Measurements from ENCODE around the gene TTC28.

Gene TTC28

DNA sequence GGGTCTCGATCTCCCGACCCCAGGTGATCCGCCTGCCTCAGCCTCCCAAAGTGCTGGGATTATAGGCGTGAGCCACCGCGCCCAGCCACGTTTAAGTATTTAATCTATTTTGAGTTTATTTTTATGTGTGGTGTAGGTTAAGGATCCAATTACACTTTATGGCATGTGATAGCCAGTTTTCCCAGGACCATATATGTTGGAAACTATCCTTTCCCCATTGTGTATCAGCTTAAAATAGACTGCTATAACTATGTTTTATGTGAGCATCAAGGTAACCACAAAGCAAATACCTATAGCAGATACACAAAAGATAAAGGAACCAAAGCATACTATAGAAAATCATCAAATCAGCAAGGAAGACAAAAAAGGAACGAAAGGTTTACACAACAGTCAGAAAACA lies 42.4 kb downstream of the TTC28 start:
- Histone ChIP-seq H3K4me1 (ENCODE audit: control insufficient read depth, insufficient read depth, low read length) (peaks cover 2% of the 10 kb centered on the region; the same call in 1 of the 2 replicates), H3K4me3 (ENCODE audit: low read depth, low read length) (no peak overlapping the region), H3K9me3 (ENCODE audit: control insufficient read depth, insufficient read depth, low read depth, low read length) (no peaks in the 10 kb centered on the region), H3K36me3 (ENCODE audit: control insufficient read depth in 2 of 2, insufficient read depth in 1 of 2, low read length in 2 of 2) (no peaks in the 10 kb centered on the region; a peak in 1 of 3 replicates), H3K27ac (ENCODE audit: extremely low read depth, low read depth, low read length) (no peak overlapping the region)
- CTCF ChIA-PET, result interaction anchor here (0.6 kb wide), 1 partner anchor 568 kb away, joined by 5 read pairs; the partner anchor contains the start of gene EMID1
- POLR2A ChIA-PET, result no interaction called here
- TF ChIP-seq, protein P1, sequence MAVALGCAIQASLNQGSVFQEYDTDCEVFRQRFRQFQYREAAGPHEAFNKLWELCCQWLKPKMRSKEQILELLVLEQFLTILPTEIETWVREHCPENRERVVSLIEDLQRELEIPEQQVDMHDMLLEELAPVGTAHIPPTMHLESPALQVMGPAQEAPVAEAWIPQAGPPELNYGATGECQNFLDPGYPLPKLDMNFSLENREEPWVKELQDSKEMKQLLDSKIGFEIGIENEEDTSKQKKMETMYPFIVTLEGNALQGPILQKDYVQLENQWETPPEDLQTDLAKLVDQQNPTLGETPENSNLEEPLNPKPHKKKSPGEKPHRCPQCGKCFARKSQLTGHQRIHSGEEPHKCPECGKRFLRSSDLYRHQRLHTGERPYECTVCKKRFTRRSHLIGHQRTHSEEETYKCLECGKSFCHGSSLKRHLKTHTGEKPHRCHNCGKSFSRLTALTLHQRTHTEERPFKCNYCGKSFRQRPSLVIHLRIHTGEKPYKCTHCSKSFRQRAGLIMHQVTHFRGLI (tag by site-specific recombination; IDR thresholded peaks at IDR 0.05), result peak; percentile 41; the same call in 1 of the 2 replicates
- TF ChIP-seq YY2 (tag by site-specific recombination; IDR thresholded peaks at IDR 0.05) (no peak), ZSCAN16 (tag by site-specific recombination; IDR thresholded peaks at IDR 0.05) (no peak), ZBTB21 (tag by site-specific recombination; IDR thresholded peaks at IDR 0.05) (no peak), KLF1 (tag by site-specific recombination; IDR thresholded peaks at IDR 0.05) (0 out of 2 replicates have a peak, but pooled peaks have one; percentile 14)
- TF ChIP-seq, protein P2, sequence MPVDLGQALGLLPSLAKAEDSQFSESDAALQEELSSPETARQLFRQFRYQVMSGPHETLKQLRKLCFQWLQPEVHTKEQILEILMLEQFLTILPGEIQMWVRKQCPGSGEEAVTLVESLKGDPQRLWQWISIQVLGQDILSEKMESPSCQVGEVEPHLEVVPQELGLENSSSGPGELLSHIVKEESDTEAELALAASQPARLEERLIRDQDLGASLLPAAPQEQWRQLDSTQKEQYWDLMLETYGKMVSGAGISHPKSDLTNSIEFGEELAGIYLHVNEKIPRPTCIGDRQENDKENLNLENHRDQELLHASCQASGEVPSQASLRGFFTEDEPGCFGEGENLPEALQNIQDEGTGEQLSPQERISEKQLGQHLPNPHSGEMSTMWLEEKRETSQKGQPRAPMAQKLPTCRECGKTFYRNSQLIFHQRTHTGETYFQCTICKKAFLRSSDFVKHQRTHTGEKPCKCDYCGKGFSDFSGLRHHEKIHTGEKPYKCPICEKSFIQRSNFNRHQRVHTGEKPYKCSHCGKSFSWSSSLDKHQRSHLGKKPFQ (tag by site-specific recombination; IDR thresholded peaks at IDR 0.05), result peak; percentile 19
- TF ChIP-seq, protein P3, sequence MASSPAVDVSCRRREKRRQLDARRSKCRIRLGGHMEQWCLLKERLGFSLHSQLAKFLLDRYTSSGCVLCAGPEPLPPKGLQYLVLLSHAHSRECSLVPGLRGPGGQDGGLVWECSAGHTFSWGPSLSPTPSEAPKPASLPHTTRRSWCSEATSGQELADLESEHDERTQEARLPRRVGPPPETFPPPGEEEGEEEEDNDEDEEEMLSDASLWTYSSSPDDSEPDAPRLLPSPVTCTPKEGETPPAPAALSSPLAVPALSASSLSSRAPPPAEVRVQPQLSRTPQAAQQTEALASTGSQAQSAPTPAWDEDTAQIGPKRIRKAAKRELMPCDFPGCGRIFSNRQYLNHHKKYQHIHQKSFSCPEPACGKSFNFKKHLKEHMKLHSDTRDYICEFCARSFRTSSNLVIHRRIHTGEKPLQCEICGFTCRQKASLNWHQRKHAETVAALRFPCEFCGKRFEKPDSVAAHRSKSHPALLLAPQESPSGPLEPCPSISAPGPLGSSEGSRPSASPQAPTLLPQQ (tag by site-specific recombination; IDR thresholded peaks at IDR 0.05), result no peak
- TF ChIP-seq, protein P4, sequence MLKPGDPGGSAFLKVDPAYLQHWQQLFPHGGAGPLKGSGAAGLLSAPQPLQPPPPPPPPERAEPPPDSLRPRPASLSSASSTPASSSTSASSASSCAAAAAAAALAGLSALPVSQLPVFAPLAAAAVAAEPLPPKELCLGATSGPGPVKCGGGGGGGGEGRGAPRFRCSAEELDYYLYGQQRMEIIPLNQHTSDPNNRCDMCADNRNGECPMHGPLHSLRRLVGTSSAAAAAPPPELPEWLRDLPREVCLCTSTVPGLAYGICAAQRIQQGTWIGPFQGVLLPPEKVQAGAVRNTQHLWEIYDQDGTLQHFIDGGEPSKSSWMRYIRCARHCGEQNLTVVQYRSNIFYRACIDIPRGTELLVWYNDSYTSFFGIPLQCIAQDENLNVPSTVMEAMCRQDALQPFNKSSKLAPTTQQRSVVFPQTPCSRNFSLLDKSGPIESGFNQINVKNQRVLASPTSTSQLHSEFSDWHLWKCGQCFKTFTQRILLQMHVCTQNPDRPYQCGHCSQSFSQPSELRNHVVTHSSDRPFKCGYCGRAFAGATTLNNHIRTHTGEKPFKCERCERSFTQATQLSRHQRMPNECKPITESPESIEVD (tag by site-specific recombination; IDR thresholded peaks at IDR 0.05), result peak; percentile 61

DNA sequence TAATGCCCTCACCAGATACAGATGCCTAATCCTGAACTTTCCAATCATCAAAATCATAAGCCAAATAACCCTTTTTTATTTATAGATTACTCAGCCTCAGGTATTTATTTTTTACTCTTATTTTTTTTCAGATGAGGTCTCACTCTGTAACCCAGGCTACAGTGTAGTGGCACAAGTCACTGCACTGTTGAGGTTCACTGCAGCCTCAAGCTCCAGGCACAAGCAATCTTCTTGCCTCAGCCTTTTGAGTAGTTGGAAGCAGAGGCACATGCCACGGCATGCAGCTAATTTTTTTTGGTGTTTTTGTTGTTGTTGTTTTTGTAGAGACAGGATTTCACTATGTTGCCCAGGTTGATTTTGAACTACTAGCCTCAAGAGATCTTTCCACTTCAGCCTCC lies 49.5 kb downstream of the TTC28 start:
- Histone ChIP-seq H3K4me1 (ENCODE audit: control insufficient read depth, insufficient read depth, low read length) (0 out of 2 replicates have a peak, but pooled peaks cover 6% of the 10 kb centered on the region), H3K4me3 (ENCODE audit: low read depth, low read length) (no peak overlapping the region), H3K27ac (ENCODE audit: extremely low read depth, low read depth, low read length) (no peak overlapping the region), H3K36me3 (ENCODE audit: control insufficient read depth in 2 of 2, insufficient read depth in 1 of 2, low read length in 2 of 2) (peaks cover 0 to 4% of the 10 kb centered on the region in 2 experiments; a peak in 2 of 3 replicates), H3K9me3 (ENCODE audit: control insufficient read depth, insufficient read depth, low read depth, low read length) (no peaks in the 10 kb centered on the region)
- ChIA-PET POLR2A (no interaction called here), CTCF (no interaction called here)
- TF ChIP-seq, protein P5, sequence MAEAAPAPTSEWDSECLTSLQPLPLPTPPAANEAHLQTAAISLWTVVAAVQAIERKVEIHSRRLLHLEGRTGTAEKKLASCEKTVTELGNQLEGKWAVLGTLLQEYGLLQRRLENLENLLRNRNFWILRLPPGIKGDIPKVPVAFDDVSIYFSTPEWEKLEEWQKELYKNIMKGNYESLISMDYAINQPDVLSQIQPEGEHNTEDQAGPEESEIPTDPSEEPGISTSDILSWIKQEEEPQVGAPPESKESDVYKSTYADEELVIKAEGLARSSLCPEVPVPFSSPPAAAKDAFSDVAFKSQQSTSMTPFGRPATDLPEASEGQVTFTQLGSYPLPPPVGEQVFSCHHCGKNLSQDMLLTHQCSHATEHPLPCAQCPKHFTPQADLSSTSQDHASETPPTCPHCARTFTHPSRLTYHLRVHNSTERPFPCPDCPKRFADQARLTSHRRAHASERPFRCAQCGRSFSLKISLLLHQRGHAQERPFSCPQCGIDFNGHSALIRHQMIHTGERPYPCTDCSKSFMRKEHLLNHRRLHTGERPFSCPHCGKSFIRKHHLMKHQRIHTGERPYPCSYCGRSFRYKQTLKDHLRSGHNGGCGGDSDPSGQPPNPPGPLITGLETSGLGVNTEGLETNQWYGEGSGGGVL (tag by site-specific recombination; IDR thresholded peaks at IDR 0.05), result 0 out of 2 replicates have a peak, but pooled peaks have one; percentile 9
- TF ChIP-seq, protein P6, sequence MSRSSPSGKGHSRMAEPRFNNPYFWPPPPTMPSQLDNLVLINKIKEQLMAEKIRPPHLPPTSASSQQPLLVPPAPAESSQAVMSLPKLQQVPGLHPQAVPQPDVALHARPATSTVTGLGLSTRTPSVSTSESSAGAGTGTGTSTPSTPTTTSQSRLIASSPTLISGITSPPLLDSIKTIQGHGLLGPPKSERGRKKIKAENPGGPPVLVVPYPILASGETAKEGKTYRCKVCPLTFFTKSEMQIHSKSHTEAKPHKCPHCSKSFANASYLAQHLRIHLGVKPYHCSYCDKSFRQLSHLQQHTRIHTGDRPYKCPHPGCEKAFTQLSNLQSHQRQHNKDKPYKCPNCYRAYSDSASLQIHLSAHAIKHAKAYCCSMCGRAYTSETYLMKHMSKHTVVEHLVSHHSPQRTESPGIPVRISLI (tag by site-specific recombination; IDR thresholded peaks at IDR 0.05), result peak; percentile 33; the same call in 1 of the 2 replicates
- TF ChIP-seq, protein P7, sequence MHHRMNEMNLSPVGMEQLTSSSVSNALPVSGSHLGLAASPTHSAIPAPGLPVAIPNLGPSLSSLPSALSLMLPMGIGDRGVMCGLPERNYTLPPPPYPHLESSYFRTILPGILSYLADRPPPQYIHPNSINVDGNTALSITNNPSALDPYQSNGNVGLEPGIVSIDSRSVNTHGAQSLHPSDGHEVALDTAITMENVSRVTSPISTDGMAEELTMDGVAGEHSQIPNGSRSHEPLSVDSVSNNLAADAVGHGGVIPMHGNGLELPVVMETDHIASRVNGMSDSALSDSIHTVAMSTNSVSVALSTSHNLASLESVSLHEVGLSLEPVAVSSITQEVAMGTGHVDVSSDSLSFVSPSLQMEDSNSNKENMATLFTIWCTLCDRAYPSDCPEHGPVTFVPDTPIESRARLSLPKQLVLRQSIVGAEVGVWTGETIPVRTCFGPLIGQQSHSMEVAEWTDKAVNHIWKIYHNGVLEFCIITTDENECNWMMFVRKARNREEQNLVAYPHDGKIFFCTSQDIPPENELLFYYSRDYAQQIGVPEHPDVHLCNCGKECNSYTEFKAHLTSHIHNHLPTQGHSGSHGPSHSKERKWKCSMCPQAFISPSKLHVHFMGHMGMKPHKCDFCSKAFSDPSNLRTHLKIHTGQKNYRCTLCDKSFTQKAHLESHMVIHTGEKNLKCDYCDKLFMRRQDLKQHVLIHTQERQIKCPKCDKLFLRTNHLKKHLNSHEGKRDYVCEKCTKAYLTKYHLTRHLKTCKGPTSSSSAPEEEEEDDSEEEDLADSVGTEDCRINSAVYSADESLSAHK (tag by site-specific recombination; IDR thresholded peaks at IDR 0.05), result no peak

All from HEK293 (cell line).